HepG2 (cell line): ENCODE results near the gene LPXN. TPM values are rescaled to one million over a fixed set of nuclear protein-coding genes. Genes with fewer than 3 reads are reported as not detected.

Experiments used
- ATAD3A ChIP-seq: sonication (generic); formaldehyde crosslinking; IDR thresholded peaks from 2 replicates; pipeline ENCODE4 v1.4.0; 2020; ENCODE audit warnings: missing genetic modification reagents
- DNMT1 ChIP-seq: sonication (generic); formaldehyde crosslinking; IDR thresholded peaks from 2 replicates; pipeline ENCODE4 v1.5.1; 2020; ENCODE audit warnings: mild to moderate bottlenecking, missing genetic modification reagents
- JARID2 ChIP-seq: sonication (generic); formaldehyde crosslinking; IDR thresholded peaks from 2 replicates; pipeline ENCODE4 v1.8.1; 2023; ENCODE audit warnings: missing genetic modification reagents, inconsistent platforms; ENCODE audit not compliant: insufficient replicate concordance
- KLF6 ChIP-seq: IDR thresholded peaks from 2 replicates; pipeline ENCODE4 v1.8.0; 2016; ENCODE audit warnings: missing biosample characterization, missing genetic modification reagents
- NFIC ChIP-seq: IDR thresholded peaks from 2 replicates; pipeline ENCODE4 v1.6.1; 2012; ENCODE audit warnings: mild to moderate bottlenecking, low read length, inconsistent platforms
- REL ChIP-seq: sonication (generic); formaldehyde crosslinking; conservative IDR thresholded peaks from 2 replicates; pipeline ENCODE4 v1.8.0; 2022; ENCODE audit warnings: mild to moderate bottlenecking, missing genetic modification reagents, moderate library complexity
- RFX1 ChIP-seq: fragments of 450-650 bp; IDR thresholded peaks from 2 replicates; pipeline ENCODE4 v1.6.1; 2017
- SAP130 ChIP-seq: IDR thresholded peaks from 2 replicates; pipeline ENCODE4 v1.6.1; 2016; ENCODE audit warnings: low read depth
- SKI ChIP-seq: fragments of 450-650 bp; IDR thresholded peaks from one replicate; pipeline ENCODE4 v1.6.1; 2018; ENCODE audit warnings: mild to moderate bottlenecking; ENCODE audit not compliant: partially characterized antibody
- SRSF4 ChIP-seq: fragments of 200-400 bp; formaldehyde crosslinking; IDR thresholded peaks from one replicate; pipeline ENCODE4 v1.6.1; 2018; ENCODE audit warnings: mild to moderate bottlenecking, low read depth, low read length, moderate library complexity; ENCODE audit not compliant: poor library complexity, severe bottlenecking
- TBX2 ChIP-seq: sonication (generic); formaldehyde crosslinking; IDR thresholded peaks from 2 replicates; pipeline ENCODE4 v1.5.0; 2020; ENCODE audit warnings: missing genetic modification reagents, mild to moderate bottlenecking, borderline replicate concordance
- THAP11 ChIP-seq: IDR thresholded peaks from 2 replicates; pipeline ENCODE4 v1.6.1; 2016; ENCODE audit warnings: missing biosample characterization, missing genetic modification reagents
- THYN1 ChIP-seq: sonication (generic); formaldehyde crosslinking; IDR thresholded peaks from 2 replicates; pipeline ENCODE4 v1.8.1; 2023; ENCODE audit warnings: low read depth, mild to moderate bottlenecking, moderate library complexity, missing genetic modification reagents, borderline replicate concordance
- ZNF234 ChIP-seq: sonication (generic); formaldehyde crosslinking; conservative IDR thresholded peaks from 2 replicates; pipeline ENCODE4 v1.5.1; 2020; ENCODE audit warnings: mild to moderate bottlenecking, missing genetic modification reagents
- ZNF335 ChIP-seq: sonication (generic); formaldehyde crosslinking; IDR thresholded peaks from 2 replicates; pipeline ENCODE4 v1.4.0; 2020; ENCODE audit warnings: missing genetic modification reagents
- ZNF367 ChIP-seq: sonication (generic); formaldehyde crosslinking; IDR thresholded peaks from 2 replicates; pipeline ENCODE4 v1.4.0; 2020; ENCODE audit warnings: missing genetic modification reagents, borderline replicate concordance
- ZNF720 ChIP-seq: sonication (generic); formaldehyde crosslinking; IDR thresholded peaks from 2 replicates; pipeline ENCODE4 v1.4.0; 2020; ENCODE audit warnings: missing genetic modification reagents
- polyA plus RNA-seq, 8 experiments: library from polyadenylated mRNA; depleted of rRNA in 3 of 8; stranded (reverse) in 7 of 8; unstranded in 1 of 8; fragments of >200 nt; fragmentation: Illumina TruSeq in 4 of 8; extraction: Trizol in 4 of 8; gene quantifications; 2 replicates each; pipeline versions ENCODE4 v1.2.1 to v1.2.3, GENCODE V29; 2011 to 2016; ENCODE audit warnings: low read depth in 4 of 8, missing spikeins in 1 of 8, mixed read lengths in 1 of 8; ENCODE audit not compliant: insufficient read depth in 1 of 8
- total RNA-seq, 5 experiments: library from RNA; depleted of rRNA; stranded (reverse); fragments of >200 nt; fragmentation: Illumina TruSeq; extraction: Trizol; gene quantifications; 2 replicates each; pipeline ENCODE4 v1.2.3, GENCODE V29; 2016; ENCODE audit warnings: low read depth in 1 of 5
- TF ChIP-seq, protein P1 (sequence below): sonication (generic); formaldehyde crosslinking; IDR thresholded peaks from 2 replicates; pipeline ENCODE4 v1.5.1; 2020; ENCODE audit warnings: mild to moderate bottlenecking, moderate library complexity, missing genetic modification reagents
- TF ChIP-seq, protein P2 (sequence below): sonication (generic); formaldehyde crosslinking; IDR thresholded peaks from 2 replicates; pipeline ENCODE4 v1.4.0; 2020; ENCODE audit warnings: missing genetic modification reagents, borderline replicate concordance

The LPXN gene
- total and polyA plus RNA-seq, 2 of the 13 experiments (the other 11 are each of a cell fraction or from before 2014, with no cell fraction given): 1.7 to 3.5 TPM

DNA sequence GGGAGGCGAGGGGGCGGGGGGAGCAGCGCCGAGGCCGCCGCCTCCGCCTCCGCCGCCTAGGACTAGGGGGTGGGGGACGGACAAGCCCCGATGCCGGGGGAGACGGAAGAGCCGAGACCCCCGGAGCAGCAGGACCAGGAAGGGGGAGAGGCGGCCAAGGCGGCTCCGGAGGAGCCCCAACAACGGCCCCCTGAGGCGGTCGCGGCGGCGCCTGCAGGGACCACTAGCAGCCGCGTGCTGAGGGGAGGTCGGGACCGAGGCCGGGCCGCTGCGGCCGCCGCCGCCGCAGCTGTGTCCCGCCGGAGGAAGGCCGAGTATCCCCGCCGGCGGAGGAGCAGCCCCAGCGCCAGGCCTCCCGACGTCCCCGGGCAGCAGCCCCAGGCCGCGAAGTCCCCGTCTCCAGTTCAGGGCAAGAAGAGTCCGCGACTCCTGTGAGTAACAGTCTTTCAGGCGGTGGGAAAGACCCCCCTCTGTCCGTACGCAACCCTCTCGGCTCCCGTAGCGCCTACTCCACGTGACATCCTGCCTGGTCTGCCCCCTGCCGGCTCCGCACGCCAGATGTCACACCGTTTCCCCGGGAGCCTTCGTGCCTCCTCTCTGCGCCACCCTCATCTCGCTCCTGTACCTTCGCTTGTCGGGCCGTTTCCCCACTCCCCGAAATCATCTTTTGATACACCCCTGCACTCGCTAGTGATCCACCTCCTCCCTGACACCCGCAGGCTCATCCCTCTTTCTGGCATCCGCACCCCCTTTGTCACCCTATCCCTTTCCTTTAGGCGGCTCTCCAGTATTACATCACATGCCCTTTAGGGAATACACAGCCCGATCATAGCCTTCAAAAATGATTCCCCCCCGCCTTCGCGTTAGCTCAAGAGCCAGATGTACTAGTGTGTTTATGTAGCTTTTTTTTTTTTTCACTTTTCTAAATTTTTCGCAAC, 3.8 kb upstream of the LPXN start (continued):
- TF ChIP-seq, protein P1, sequence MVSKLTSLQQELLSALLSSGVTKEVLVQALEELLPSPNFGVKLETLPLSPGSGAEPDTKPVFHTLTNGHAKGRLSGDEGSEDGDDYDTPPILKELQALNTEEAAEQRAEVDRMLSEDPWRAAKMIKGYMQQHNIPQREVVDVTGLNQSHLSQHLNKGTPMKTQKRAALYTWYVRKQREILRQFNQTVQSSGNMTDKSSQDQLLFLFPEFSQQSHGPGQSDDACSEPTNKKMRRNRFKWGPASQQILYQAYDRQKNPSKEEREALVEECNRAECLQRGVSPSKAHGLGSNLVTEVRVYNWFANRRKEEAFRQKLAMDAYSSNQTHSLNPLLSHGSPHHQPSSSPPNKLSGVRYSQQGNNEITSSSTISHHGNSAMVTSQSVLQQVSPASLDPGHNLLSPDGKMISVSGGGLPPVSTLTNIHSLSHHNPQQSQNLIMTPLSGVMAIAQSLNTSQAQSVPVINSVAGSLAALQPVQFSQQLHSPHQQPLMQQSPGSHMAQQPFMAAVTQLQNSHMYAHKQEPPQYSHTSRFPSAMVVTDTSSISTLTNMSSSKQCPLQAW (CRISPR knock-in tag): peak; percentile 57; the same call in 1 of the 2 replicates
- TF ChIP-seq ZNF720: no peak
- TF ChIP-seq THAP11 (CRISPR knock-in tag): peak; percentile 93
- TF ChIP-seq, protein P2, sequence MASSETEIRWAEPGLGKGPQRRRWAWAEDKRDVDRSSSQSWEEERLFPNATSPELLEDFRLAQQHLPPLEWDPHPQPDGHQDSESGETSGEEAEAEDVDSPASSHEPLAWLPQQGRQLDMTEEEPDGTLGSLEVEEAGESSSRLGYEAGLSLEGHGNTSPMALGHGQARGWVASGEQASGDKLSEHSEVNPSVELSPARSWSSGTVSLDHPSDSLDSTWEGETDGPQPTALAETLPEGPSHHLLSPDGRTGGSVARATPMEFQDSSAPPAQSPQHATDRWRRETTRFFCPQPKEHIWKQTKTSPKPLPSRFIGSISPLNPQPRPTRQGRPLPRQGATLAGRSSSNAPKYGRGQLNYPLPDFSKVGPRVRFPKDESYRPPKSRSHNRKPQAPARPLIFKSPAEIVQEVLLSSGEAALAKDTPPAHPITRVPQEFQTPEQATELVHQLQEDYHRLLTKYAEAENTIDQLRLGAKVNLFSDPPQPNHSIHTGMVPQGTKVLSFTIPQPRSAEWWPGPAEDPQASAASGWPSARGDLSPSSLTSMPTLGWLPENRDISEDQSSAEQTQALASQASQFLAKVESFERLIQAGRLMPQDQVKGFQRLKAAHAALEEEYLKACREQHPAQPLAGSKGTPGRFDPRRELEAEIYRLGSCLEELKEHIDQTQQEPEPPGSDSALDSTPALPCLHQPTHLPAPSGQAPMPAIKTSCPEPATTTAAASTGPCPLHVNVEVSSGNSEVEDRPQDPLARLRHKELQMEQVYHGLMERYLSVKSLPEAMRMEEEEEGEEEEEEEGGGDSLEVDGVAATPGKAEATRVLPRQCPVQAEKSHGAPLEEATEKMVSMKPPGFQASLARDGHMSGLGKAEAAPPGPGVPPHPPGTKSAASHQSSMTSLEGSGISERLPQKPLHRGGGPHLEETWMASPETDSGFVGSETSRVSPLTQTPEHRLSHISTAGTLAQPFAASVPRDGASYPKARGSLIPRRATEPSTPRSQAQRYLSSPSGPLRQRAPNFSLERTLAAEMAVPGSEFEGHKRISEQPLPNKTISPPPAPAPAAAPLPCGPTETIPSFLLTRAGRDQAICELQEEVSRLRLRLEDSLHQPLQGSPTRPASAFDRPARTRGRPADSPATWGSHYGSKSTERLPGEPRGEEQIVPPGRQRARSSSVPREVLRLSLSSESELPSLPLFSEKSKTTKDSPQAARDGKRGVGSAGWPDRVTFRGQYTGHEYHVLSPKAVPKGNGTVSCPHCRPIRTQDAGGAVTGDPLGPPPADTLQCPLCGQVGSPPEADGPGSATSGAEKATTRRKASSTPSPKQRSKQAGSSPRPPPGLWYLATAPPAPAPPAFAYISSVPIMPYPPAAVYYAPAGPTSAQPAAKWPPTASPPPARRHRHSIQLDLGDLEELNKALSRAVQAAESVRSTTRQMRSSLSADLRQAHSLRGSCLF (CRISPR knock-in tag): no peak
- TF ChIP-seq SKI: no peak
- TF ChIP-seq ZNF234: no peak
- TF ChIP-seq DNMT1 (CRISPR knock-in tag): peak; percentile 57; the same call in 1 of the 2 replicates
- TF ChIP-seq ZNF367: no peak
- TF ChIP-seq KLF6 (CRISPR knock-in tag): peak; percentile 63; the same call in 1 of the 2 replicates
- peak; percentile 97 for TF ChIP-seq SAP130 (CRISPR knock-in tag)
- TF ChIP-seq RFX1: no peak
- peak; percentile 97 for TF ChIP-seq ZNF335
- no peak for TF ChIP-seq SRSF4
- TF ChIP-seq JARID2 (CRISPR knock-in tag): no peak
- peak; percentile 48; the same call in 1 of the 2 replicates for TF ChIP-seq TBX2 (CRISPR knock-in tag)
- TF ChIP-seq THYN1 (CRISPR knock-in tag): no peak
- TF ChIP-seq ATAD3A (CRISPR knock-in tag): no peak
- TF ChIP-seq NFIC: no peak
- no peak for TF ChIP-seq REL (CRISPR knock-in tag)
